Gastroesophageal sphincter (tissue), 3 donors: Measurements from ENCODE around the gene CHST11.

Source experiments
- CTCF ChIP-seq, 4 experiments: fragments of 200-600 bp in 2 of 4; fragments of 450-650 bp in 2 of 4; sonication (generic) in 1 of 4; IDR thresholded peaks; one replicate each; pipeline ENCODE4 v1.5.1; 2017 to 2019; ENCODE audit warnings: antibody characterized with exemption in 4 of 4, mild to moderate bottlenecking in 2 of 4, moderate library complexity in 2 of 4
- POLR2A ChIP-seq, 2 donors: fragments of 450-650 bp; IDR thresholded peaks; one replicate each; pipeline ENCODE4 v1.6.1; 2017; ENCODE audit warnings: antibody characterized with exemption in 2 of 2, mild to moderate bottlenecking in 2 of 2, moderate library complexity in 1 of 2

GRCh38 chr12:104662203-104662602 is 205.5 kb downstream of the CHST11 start:
- no peak for TF ChIP-seq CTCF (IDR thresholded peaks at IDR 0.05)
- no peak for TF ChIP-seq POLR2A (IDR thresholded peaks at IDR 0.05)
